ENCODE measurements around the gene ABCA2. TPM values are rescaled to one million over a fixed set of nuclear protein-coding genes. Genes with fewer than 3 reads are reported as not detected.

Gene ABCA2
- total RNA-seq, 1 donor from 2014 or later = 8.5 TPM

DNA sequence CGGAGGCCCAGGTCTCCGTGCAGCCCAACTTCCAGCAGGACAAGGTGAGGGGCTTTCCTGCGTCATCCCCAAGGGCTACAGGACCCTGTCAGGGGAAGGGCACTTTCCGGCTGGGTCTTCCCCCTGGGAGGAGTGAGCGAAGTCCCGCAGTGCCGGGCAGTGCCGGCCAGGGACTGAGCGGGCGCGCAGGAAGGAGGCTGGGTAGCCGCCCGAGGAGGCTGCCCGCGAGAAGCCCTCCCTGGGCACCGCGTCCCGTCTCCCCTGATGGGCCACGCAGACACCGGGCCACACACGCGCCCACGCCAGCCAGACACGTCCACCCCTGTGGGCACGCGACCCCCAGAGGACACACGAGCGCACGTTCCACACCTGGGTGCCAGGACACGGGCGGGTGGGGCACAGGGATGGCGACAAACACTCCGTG is 50.4 kb downstream of the ABCA2 start:
- no peak for DNase-seq

DNA sequence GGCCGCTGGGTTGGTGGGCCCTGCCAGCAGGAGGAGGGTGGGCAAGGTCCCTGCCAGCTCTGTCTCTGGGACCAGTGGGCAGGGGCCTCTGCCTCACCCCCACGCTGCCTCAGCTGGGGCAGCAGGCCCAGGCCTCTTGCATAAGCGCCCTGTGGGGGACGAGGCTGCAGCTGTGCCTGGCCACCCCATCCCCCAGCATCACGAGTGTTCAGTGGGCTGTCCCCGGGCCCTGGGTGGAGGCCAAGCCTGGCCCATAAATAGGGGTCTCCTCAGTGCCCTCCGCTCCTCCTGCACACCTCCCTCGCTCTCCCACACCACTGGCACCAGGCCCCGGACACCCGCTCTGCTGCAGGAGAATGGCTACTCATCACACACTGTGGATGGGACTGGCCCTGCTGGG is 50.8 kb downstream of the ABCA2 start, which contains the start of gene PTGDS:
Gene PTGDS, plus strand, starts transcription at position 282 of the 400 bp plus-strand sequence. Its CDS starts 75 bp downstream, at position 357.
- DNase-seq = no peak

DNA sequence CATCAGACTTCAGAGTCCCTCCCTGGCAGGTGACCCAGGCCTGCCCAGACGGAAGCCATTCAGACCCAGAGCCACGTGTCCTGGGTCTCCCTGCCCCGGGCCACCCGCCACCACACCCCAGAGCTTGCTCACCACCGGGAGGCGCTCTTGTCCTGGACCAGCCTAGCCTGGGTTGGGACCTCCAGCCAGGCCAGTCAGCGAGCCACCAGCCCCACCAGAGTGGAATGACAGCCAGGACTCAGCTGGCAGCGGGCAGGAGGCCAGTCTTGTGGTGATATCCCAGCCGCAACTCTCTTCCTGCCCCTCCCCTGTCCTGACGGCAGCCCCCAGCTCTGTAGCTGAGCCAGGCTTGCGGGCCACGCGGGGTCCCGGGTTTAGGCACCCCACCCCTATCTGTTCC is 52.4 kb downstream of the ABCA2 start:
- peak; percentile 51 for DNase-seq

DNA sequence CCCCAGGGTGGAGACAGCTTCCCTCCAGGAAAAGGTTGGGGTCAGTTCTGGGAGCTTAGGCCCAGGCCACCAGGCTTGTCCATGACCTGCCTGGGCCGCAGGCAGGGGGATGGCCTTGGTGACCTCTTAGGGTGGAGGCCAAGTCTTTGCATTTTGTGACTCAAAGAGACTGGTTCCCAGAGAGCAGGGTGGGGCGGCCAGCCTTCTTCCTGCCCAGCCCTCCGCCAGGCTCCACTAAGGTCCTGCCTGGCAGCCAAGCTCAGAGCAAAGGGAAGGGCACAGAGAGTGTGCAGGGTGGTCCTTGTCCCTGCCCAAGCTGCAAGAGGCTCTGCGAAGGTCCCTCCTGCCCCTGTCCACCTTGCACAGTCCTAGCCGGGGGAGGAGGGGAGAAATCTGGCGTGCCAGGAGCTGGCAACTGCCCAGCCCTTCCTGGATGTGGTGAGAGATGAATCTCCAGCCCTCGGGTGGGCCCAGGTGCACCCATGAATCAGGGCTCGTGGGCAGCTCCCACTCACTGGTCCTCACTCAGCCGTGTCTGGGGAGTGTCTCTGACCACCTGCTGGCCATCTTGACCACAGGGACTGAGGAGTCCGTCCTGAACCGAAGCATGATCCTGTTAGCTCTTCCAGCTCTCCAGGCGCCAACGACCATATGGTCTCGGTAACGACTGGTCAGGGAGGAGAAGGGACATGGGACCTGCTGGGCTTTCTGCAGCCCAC is 53.1 kb downstream of the ABCA2 start:
- DNase-seq = no peak

DNA sequence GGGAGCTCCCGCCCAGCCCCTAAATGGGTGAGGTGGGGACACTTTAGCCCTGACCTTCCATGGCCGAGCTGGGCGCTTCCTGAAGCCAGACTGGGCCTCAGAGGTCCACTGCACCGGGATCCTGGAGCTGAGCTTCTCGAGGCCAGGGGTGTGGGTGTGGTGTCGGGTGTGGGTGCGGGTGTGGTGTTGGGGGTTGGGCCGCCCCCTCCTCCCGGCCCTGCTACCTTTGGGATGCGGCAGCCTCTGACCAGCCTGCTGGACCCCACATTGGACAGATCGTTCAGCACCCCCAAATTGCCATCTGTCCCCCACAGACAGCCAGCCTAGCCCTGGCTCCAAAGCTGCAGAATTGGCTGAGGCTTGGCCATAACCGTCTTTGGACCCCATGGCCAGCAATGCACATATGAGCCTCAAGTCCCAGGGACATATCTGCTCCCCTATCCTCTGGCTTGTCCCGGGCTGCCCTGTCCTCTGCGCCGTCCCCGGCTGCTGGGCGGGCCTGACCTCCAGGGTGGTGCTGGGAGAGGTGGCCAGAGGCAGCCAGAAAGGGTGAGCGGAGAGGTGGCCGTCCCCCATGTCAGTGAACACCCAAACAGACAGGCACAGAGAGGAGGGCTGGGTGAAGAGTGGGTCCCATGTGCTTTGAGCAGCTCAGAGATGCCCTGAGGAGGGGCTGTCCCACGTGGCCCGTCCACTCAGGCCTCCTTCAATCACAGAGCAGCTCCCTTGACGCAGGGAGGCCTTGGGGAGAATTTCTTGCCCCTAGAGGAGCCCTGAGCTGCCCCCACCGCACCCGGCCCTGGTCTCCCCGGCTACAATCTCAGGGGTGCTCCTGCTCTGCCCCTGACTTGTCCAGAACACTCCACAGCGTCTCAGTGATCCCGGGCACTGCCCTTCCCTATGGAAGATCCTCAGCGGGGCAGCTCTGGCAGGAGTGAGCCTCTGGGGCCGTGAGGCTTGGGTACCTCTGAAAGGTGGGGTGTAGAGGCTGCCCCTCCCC is 54.1 kb downstream of the ABCA2 start:
- no peak for DNase-seq

DNA sequence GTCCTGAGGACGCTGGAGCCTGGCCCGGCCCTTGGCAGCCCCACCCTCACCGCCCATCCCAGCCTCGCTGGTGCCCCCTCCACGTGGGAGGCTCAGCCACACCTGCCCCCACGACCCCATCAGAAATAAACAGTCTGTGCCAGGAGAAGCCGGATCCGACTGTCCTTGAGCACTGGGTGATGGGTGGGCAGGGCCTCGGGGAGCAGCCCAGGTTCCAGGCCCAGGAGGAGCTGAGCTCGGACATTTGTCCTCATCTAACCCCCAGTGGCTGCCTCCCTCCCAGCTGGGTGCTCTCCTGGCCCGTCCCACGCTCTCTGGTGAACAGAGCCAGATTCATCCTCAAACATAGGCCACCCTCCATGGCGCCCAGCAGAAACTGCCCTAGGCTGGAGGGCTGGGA is 55.3 kb downstream of the ABCA2 start:
- DNase-seq = no peak

DNA sequence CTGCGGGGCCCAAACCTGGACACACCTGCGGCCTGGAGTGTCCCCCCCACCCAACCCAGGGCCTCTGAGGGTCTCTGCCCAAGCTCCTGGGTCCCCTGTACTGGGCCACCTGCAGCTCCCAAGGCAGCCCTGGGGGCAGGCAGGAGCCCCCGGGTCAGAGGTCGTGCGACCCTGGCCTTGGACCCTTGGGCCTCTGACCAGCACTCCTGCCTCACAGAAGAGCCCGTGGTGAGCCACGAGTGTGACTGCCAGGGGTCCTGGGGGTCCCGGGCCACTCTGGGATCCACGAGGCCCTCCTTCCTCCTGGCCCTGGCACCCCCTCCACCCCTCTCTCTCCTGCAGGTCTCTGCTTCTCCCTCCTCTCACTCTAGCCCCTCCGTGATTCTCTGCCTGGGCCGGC is 55.7 kb downstream of the ABCA2 start:
- DNase-seq = no peak

DNA sequence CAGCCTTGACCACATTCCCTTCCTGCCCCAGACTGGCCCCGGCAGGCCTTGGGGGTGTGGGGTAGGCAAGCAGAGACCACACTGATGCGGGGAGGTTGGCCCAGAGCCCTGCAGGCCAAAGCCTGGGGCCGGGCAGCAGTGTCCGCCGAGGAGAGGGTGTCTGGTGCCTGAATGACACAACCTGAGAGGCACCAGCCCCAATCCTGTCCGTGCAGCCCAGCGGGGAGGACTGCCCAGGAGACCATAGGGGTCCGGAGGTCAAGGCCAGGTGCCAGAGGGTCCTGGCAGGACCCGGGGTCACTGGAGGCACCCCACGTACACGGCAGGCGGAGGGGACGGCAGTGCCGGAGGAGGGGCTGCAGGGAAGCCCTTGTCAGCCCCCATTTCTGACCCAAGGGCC is 56.3 kb downstream of the ABCA2 start:
- DNase-seq = no peak

DNA sequence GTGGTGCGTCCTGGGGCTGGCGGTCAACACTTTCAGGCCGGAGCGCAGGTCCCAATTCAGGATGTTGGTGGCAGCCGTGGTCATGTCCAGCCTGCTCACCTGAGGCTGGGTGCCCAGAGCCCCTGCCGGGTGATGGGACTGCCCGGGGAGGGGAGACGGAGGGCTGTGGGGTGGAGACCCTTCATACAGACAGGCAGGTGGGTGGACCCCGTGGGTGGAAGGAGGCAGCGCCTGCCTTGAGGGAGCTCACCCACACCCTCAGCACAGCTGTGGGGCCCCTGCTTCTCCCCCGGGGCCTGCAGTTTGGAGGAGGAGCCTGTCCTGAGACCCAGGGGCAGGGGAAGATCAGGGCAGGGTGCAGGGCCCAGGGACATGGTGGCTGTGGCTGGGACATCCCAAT is 57.7 kb downstream of the ABCA2 start:
- no peak for DNase-seq

DNA sequence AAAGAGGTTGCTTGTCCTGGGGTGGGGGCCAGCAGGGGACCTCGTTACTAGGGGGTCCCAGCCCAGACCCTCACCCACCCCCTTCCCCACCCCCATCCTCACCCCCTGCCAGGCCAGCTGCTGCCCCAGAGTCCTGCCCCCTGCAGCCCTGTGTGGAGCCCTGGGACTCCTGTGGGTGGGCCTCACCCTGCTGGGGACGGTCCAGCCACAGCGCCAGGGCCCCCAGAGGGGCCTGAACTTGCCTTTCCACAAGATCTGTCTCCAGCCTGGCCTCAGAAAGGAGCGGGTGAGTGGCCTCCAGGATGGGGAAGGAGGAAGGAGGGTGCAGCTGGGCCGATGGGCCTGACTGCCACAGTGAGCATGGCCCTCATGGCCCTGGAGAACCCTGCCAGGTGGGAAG is 58.3 kb downstream of the ABCA2 start:
- DNase-seq = no peak

DNA sequence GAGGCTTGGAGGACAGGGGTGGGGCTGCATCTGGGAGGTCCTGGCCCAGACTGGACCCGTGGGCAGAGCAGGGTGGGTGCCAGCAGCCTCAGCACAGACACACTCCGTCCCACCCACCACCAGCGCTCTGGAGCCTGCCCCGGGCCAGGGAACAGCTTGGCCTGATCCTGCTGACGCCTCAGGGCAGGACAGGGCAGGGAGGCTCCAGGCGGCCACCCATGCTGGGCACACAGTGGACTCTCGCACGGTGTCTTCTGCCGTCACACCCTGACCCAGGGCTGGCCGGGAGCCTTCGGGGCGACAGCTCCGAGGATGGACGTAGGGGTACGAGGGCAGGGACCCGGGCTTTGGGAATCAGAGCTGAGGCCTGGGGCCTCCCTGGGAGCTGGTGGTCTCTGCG is 58.9 kb downstream of the ABCA2 start:
- DNase-seq = no peak

DNA sequence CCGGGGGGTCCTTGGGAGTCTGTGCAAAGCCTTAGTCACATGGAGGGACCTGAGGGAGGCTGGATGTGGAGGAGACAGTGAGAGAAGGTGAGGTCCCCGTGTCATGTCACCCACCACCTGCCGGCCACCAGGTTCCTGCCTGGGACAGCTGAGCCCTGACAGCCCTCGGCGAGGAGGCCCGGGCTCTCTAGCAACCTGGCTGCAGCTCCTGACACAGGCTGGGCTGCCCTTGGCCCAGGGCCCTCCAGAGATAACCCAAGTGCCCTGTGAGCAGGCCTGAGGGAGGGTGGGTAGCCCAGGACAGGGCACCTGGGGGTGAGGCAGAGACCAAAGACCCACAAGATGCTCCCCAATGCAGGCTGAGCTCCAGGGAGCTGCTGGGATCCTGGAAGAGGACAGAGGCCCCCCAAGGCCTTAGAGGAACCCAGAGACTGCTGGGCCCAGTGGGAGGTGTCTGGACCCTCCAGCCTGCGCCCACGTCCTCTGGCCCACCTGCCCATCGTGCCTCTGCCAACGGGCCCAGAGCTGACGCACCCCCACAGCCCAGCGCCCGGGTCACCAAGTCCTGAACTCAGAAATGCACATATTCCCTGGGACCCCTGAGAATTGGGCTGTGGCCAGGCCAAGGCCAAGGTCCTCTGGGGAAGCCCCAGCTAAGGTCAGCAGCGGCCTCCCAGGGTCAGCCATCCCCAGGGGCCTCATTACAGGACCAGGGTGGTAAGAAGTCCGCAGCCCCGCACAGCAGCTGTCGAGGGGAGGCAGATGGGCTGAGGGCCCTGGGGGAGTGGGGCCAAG is 59.5 kb downstream of the ABCA2 start:
- DNase-seq = no peak

DNA sequence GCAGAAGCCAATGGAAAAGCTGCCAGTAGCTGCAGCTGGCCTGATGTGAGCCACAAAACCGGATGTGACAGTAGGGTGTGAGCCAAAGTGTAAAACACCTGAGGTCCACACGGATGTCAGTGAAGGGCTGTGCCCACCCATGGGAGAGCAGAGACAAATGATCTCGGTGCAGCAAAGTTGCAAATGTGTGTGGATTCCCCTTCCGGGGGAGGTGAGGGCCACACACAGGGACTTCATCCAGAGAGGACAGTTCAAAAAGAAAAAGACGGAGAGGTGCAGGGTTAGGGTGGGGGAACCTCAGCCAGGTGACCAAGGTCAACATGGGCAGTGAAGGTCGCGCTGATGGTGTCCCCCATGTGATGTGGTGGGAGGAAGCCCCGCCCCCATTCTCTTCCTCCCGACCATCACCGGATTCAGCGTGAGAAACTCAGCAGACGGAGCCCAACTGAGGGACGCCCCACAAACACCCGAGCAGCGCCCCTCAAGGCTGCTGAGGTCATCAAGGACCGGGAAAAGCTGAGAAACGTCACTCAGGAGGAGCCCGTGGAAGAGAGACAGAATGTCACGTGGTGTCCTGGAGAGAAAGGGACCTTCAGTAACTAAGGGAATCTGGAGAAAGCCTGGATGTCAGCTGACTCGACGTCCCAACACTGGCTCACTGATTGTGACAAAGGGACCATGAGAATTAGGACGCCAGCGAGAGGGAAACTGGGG is 62.1 kb downstream of the ABCA2 start:
- DNase-seq = peak; percentile 9

DNA sequence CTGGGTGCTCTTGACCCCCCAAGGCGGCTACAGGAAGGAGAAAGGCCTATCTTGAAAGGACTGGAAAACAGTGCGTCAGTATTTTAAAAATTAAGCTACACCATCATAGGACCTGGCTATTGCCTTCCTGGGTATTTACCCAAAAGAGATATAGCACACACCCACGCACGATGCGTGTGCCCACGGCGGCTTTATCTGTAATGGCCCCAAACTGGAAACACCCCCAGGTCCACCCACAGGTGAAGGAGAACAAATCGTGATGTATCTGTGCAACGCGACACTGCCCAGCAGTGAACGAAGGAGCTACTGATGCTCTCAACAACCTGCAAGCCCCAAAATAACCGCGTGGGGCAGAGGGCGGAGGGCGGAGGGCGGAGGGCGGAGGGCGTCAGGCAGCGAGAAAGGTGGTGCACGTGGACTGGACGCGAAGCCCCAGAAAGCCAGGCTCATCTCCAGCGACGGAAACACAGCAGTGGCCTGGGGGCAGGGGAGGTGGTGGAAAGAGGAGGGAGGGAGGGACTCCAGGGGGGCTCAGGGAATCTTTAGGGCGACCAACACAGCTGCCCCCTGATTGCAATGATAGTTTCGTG is 63.1 kb downstream of the ABCA2 start:
- DNase-seq = no peak

DNA sequence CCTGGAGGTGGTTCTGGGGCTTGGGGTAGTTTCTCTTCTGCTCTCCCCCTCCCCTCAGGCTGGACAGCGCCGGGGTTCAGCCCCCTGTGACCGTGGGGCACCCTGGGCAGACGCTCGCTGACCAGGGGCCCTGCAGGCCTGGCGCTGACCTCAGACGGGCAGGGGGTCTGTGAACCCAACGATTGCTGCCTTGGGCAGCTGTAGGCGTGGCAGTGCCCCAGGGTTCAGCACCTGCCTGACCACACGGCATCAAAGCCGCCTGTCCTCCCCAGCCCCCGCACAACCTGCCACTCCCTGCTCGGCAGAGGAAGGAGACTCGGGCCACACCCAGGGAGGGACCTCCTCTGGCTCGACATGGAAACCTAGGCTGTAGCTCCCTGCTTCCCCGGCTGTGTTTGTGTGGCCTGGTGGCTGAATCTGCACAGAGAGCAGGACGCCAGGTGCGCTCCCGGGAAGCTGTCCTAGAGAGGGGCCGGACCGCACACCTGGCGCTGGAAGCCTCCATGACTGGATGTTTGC is 63.8 kb downstream of the ABCA2 start:
- no peak for DNase-seq

DNA sequence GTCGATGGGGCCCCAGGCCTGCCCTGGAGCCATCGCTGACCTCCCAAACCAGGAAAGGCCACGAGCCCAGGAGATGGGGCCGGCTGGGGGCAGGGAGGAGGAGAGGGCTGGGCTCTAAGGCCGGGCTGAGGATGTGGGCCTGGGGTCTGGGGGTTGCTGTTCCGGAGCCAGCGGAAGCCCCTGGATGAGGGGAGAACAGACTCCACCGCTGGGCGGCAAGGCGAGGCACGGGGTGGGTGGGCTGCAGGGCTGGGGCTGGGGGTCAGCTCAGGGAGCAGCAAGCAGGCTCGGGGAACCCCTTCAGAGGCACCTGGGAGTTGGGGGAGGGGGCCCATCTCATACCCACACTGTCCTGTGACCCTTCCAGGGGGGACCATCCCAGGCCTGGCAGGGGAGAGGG is 64.3 kb downstream of the ABCA2 start:
- no peak for DNase-seq

DNA sequence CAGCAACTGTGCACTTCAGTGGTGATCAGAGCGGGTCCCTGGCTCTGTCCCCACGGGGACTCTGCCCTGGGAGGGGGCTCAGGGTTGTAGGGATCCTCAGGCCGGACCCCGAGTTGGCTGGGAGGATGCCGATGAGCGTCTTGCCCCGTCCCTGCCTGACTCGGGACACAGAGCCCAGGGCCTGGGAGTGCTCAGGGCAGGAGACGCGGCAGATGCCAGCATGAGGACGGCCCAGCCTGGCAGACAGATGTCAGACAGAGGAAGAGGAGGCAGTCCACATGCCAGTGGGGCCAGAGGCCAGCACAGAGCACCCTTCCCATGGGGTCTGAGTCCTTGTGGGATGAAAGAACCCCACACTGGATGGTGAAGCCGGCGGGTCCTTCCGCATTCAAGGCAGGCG is 64.7 kb downstream of the ABCA2 start:
- no peak for DNase-seq

DNA sequence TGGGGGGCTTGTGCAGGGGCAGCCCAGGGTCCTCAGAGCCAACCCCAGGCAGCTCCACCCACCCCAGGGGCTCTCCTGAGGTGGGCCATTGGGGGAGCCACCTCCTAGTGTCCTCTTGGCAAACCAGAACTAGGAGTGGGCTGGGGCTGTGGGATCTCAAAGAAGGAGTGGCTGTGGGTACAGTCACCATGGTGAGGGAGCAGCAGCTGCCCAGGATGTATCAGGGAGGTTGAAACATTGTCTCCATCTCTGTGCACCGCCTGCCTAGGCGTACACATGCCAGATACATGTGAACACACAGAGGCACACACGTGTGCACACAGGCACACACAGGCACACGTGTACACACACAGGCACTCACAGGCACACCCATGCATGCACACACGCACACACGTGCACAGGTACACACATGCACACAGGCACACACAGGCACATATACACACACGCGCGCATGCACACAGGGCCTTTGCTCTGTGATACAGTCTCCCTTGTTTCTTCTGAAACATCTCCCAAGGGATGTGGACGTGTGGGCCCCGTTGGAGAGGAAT is 65.3 kb downstream of the ABCA2 start:
- no peak for DNase-seq

DNA sequence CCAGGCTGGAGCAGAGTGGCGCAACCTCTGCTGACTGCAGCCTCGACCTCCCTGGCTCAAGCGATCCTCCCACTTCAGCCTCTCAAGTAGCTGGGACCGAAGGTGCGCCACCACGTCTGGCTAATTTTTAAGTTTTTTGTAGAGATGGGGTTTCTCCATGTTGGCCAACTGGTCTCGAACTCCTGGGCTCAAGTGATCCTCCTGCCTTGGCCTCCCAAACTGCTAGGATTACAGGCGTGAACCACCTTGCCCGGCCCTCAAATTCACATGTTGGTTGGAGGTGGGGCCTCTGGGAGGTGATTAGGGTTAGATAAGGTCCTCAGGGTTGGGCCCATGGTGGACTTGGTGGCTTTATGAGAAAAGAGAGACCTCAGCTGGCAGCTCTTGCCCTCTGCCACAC is 65.9 kb downstream of the ABCA2 start:
- no peak for DNase-seq

DNA sequence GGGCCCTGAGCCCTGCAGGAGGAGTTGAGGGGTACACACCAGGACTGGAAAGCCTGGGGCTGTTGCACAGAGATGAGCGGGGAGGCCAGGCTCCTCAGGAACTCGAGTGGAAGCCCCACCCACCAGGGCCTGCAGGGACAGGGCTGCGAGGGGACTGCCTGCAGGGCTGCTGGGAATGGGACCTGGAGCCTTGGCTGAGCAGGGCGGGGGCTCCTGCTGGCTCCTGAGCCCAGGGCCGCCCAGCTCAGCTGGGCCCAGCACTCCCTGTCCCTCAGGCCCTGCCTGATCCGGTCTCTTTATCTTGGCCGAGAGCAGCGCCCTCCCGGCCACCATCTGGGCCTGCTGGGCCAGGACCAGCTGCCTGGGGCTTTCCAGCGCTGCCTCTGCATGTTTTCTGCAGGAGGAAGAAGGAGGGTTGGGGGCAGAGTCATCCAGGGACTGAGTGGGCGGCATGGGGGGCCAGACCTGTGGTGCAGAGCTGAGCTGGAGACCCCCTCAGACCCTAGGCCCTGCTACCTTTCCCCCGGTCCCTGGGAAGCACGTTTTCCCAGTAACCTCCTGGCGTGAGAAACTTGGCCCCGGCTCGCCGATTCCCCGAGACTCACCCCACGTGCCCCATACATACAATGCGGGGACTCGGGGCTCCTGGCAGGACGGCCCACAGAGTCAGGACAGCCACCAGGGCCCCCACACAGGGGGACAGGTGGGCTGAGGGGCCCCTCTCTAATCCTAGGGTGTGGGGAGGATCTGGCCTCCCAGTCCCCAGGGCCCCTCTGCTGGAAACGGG is 66.6 kb downstream of the ABCA2 start:
- DNase-seq = no peak

DNA sequence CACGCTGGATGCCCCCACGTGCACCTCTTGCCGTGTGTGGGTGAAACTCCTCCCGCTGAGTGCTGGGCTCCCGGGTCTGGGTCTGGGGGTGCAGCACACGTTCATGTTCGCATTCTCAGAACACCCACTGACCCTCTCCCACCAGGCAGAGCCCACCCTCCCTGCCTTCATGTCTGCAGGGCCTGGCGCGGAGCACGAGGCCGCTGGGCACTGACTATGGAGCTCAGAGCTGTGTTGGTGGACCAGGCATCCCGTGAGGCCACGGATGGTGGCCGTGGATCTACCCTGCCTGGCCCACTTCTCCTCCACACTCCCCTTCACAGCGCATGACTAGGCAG is 67.1 kb downstream of the ABCA2 start:
- DNase-seq = no peak
